HEK293T (cell line): ENCODE data around the gene PLA2G15.

Source experiments
- CTCF ChIA-PET: fragments of 350-600 bp; formaldehyde crosslinking; extraction: SDS; loops from one replicate; lab custom pipeline; 2021; ENCODE audit warnings: antibody characterized with exemption, inconsistent platforms; lab: Yijun Ruan, JAX
- POLR2A ChIA-PET: fragments of 350-600 bp; formaldehyde crosslinking; extraction: SDS; loops from one replicate; lab custom pipeline; 2020; ENCODE audit warnings: antibody characterized with exemption, inconsistent platforms; lab: Yijun Ruan, JAX
- DNase-seq: peaks from one replicate; pipeline ENCODE4 v3.0.0; 2012; ENCODE audit warnings: mixed read lengths; ENCODE audit errors: extremely low spot score
- ARNT ChIP-seq: fragments of 450-650 bp; IDR thresholded peaks from 2 replicates; pipeline ENCODE4 v1.6.1; 2017; ENCODE audit warnings: mild to moderate bottlenecking
- BHLHE40 ChIP-seq: fragments of 450-650 bp; IDR thresholded peaks from 2 replicates; pipeline ENCODE4 v1.6.1; 2016; ENCODE audit warnings: mild to moderate bottlenecking, moderate library complexity, borderline replicate concordance
- CTBP1 ChIP-seq: fragments of 450-650 bp; IDR thresholded peaks from 2 replicates; pipeline ENCODE4 v1.6.1; 2016; ENCODE audit warnings: borderline replicate concordance
- ELF4 ChIP-seq: fragments of 450-650 bp; IDR thresholded peaks from 2 replicates; pipeline ENCODE4 v1.6.1; 2017; ENCODE audit warnings: antibody characterized with exemption
- FOXA1 ChIP-seq: fragments of 450-650 bp; IDR thresholded peaks from 2 replicates; pipeline ENCODE4 v1.6.1; 2016; ENCODE audit warnings: mild to moderate bottlenecking
- FOXK2 ChIP-seq: fragments of 450-650 bp; IDR thresholded peaks from 2 replicates; pipeline ENCODE4 v1.6.1; 2016; ENCODE audit warnings: mild to moderate bottlenecking
- HDGF ChIP-seq: fragments of 450-650 bp; IDR thresholded peaks from 2 replicates; pipeline ENCODE4 v1.6.1; 2017; ENCODE audit warnings: antibody characterized with exemption, borderline replicate concordance
- L3MBTL2 ChIP-seq: fragments of 450-650 bp; conservative IDR thresholded peaks from 2 replicates; pipeline ENCODE4 v1.6.1; 2016; ENCODE audit warnings: mild to moderate bottlenecking
- LEF1 ChIP-seq: fragments of 450-650 bp; IDR thresholded peaks from 2 replicates; pipeline ENCODE4 v1.6.1; 2017; ENCODE audit warnings: mild to moderate bottlenecking, borderline replicate concordance
- NFRKB ChIP-seq: fragments of 450-650 bp; IDR thresholded peaks from 2 replicates; pipeline ENCODE4 v1.6.1; 2016; ENCODE audit warnings: mild to moderate bottlenecking, moderate library complexity
- SP1 ChIP-seq: fragments of 450-650 bp; IDR thresholded peaks from 2 replicates; pipeline ENCODE4 v1.6.1; 2017
- SUZ12 ChIP-seq: fragments of 450-650 bp; IDR thresholded peaks from 2 replicates; pipeline ENCODE4 v1.6.1; 2016; ENCODE audit warnings: mild to moderate bottlenecking
- TARDBP ChIP-seq: fragments of 450-650 bp; IDR thresholded peaks from 2 replicates; pipeline ENCODE4 v1.6.1; 2016
- ZNF384 ChIP-seq: fragments of 450-650 bp; IDR thresholded peaks from 2 replicates; pipeline ENCODE4 v1.6.1; 2016
- TF ChIP-seq, protein P1 (sequence below): fragments of 450-650 bp; IDR thresholded peaks from 2 replicates; pipeline ENCODE4 v1.6.1; 2016

PLA2G15 gene

DNA sequence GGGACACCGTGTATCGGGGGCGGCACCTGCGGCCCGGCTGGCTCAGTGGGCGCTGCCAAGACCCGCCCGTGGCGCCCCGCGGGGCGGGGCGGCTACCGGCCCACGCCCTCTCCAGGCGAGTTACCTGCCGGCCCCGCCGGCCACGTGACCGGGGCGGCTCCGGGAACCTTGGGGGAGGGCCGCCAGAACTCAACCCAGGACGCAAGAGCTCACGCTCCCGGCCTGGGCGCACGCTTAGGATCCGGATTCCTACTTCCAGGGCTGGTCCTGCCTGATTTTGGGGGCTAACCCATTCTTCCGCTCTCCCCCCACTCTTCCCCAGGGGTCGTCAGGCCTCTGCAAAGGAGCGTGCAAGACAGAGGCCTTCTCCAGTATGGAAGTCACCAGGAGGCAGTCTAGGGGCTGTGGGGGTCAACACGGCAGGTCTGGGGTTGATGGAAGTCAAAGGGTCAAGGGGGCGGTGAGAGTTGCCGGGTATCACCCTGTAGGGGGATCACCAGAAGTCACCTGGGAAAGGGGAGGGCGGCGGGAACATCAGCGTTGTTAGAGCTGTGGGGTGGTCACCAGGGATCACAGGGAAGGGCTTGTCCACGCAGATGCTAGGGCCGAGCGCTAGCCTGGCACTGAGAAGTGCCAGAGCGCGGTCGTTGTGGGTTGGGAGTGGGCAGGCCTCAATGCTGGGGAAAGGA lies 8.9 kb upstream of the PLA2G15 start:
- CTCF ChIA-PET, result interaction anchor here (1.6 kb wide), 1 partner anchor 25 kb away, joined by 4 read pairs; no protein-coding TSS in a partner anchor
- no peak for DNase-seq
- TF ChIP-seq HDGF, result no peak
- no peak for TF ChIP-seq TARDBP
- no peak for TF ChIP-seq FOXK2
- no peak for TF ChIP-seq L3MBTL2
- no peak for TF ChIP-seq BHLHE40
- TF ChIP-seq, protein P1, sequence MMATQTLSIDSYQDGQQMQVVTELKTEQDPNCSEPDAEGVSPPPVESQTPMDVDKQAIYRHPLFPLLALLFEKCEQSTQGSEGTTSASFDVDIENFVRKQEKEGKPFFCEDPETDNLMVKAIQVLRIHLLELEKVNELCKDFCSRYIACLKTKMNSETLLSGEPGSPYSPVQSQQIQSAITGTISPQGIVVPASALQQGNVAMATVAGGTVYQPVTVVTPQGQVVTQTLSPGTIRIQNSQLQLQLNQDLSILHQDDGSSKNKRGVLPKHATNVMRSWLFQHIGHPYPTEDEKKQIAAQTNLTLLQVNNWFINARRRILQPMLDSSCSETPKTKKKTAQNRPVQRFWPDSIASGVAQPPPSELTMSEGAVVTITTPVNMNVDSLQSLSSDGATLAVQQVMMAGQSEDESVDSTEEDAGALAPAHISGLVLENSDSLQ, result no peak
- no peak for TF ChIP-seq ZNF384
- TF ChIP-seq ARNT, result no peak
- TF ChIP-seq ELF4, result no peak
- POLR2A ChIA-PET, result interaction anchor here (1.2 to 2.2 kb wide), 7 partner anchors 8 to 151 kb away, joined by 3 to 23 read pairs (median 7); partner anchors contain the start of genes NFATC3, PRMT7, SLC7A6 and SLC7A6OS

DNA sequence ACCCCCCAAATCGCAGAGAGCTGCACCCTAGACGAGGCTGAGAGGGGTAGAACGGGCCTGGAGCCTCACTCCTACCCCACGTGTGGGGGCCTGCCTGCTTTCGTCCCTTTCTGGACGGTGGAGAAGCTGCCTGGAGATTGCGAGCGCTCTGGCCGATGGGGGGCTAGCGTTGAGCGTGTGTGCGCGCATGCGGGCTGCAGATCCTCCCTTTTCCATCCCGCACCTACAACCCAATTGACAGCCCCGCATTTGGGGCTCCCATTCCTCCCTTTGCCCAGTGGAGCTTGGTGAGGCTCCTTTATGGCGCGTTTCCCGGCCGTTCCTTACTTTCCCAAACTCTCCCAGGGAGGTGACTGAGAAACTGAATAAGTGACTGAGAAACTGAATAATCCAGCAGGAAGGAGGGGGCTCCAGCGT lies 8.3 kb upstream of the PLA2G15 start:
- TF ChIP-seq ELF4 (no peak), NFRKB (no peak), CTBP1 (no peak), SUZ12 (no peak), SP1 (no peak)
- POLR2A ChIA-PET, result interaction anchor here (0.6 to 2.2 kb wide), 11 partner anchors 9 to 678 kb away, joined by 3 to 23 read pairs (median 3); partner anchors contain the start of genes NFATC3, PRMT7, SLC7A6 and SLC7A6OS
- DNase-seq, result no peak
- CTCF ChIA-PET, result interaction anchor here (1.6 kb wide), 2 partner anchors 25 to 27 kb away, joined by 4 to 5 read pairs; partner anchors contain the start of gene SLC7A6

DNA sequence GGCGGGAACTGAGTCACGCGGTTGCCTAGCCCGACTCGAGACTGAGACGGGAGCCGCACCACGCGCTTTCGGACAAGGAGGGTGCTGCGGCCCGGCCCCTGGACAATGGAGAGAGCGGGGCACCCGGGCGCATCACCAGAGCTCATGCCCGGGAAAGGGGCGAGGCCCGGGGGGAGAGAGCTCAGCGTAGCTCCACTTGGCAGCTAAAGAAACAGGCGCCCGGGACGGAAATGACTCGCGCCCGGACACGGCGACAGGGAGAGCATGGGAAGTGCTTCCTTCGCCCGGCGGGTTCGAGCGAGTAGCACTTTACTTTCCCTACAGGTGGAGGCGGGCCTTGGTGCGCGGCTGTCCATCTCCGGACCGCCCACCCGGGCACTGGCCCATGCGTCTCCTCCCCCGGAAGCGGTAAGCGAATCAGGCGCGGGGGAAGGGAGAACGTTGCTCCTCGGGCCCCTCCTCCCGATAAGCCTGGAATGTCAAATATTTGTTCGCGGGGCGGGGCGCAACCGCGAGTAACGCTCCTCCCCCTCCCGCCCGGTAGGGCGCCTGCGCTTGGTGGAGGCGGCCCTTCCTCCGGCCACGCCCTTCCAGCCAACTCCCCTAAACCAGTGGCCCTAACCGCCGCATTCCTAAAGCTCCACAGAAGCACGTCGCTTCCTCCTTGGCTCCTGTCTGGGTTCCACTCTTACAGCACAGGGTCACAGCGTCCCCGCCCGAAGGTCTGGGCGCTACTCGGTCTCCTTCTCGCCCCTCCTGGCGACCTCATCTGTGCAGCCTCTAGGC lies 7.7 kb upstream of the PLA2G15 start:
- TF ChIP-seq LEF1 (no peak), SP1 (no peak), L3MBTL2 (peak; percentile 88), HDGF (no peak), TARDBP (no peak), FOXA1 (no peak), NFRKB (no peak), ZNF384 (no peak), CTBP1 (no peak), ARNT (no peak)
- TF ChIP-seq, protein P1, result peak; percentile 97
- POLR2A ChIA-PET, result interaction anchor here (0.6 to 2.2 kb wide), 18 partner anchors 8 to 679 kb away, joined by 3 to 23 read pairs (median 3); partner anchors contain the start of genes NFATC3, PLA2G15, PRMT7 and SLC7A6
- CTCF ChIA-PET, result interaction anchor here (1.6 kb wide), 2 partner anchors 24 to 27 kb away, joined by 4 to 5 read pairs; partner anchors contain the start of gene SLC7A6

DNA sequence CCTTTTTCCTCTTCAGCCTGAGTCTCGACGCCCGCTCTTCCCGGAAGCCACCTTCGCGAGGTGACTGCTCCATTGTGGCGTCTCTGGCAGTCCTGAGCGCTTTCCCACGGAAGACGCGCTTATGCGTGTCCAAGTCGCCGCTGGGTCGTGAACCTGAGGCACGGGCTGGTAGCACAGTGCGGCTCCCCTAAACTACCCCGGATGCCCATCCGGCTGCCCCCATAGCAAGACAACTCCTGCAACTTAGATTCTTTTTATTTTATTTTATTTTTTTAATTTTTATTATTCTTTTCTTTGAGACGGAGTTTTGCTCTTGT lies 7.2 kb upstream of the PLA2G15 start:
- POLR2A ChIA-PET, result interaction anchor here (0.6 to 2.2 kb wide), 7 partner anchors 10 to 251 kb away, joined by 3 to 23 read pairs (median 3); partner anchors contain the start of genes NFATC3, PRMT7 and SLC7A6OS
- TF ChIP-seq SUZ12, result no peak
- TF ChIP-seq NFRKB, result no peak
- no peak for TF ChIP-seq HDGF
- peak; percentile 68 for TF ChIP-seq L3MBTL2
- DNase-seq, result no peak
- CTCF ChIA-PET, result interaction anchor here (1.6 kb wide), 2 partner anchors 24 to 26 kb away, joined by 4 to 5 read pairs; partner anchors contain the start of gene SLC7A6

More for the DNA sequence above, 7.7 kb upstream of the PLA2G15 start:
- peak; percentile 97 for DNase-seq

DNA sequence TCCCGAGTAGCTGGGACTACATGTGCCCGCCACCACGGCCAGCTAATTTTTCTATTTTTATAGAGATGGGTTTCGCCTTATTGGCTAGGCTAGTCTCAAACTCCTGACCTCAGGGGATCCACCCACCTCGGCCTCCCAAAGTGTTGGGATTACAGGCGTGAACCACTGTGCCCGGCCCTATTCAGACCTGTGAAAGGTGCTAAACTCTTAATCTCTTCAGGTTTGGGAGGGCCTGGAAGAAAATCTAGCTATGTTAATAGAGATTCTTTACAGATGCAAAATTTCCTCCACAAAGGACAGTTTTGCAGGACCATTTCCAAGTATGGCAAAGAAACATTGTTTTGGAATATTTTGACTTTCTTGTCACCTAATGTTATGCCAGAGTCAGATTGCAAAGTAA lies 3.1 kb upstream of the PLA2G15 start:
- ChIA-PET POLR2A (interaction anchor here (1.4 kb wide), 1 partner anchor 69 kb away, joined by 3 read pairs; the partner anchor contains the start of genes PRMT7 and SLC7A6OS), CTCF (no interaction called here)

More for the DNA sequence above, 3.1 kb upstream of the PLA2G15 start:
- TF ChIP-seq, protein P1, result no peak
- TF ChIP-seq BHLHE40 (no peak), TARDBP (no peak), LEF1 (no peak), HDGF (no peak), NFRKB (no peak), FOXK2 (no peak), ZNF384 (no peak), L3MBTL2 (no peak)
- no peak for DNase-seq
